GM10847 (cell line): Measurements from ENCODE around the gene UTP14A.

Experiments used
- POLR2A ChIP-seq: IDR thresholded peaks from 2 replicates; pipeline ENCODE4 v1.6.1; 2011; ENCODE audit not compliant: insufficient read length; ENCODE audit errors: extremely low read depth

Gene UTP14A

DNA sequence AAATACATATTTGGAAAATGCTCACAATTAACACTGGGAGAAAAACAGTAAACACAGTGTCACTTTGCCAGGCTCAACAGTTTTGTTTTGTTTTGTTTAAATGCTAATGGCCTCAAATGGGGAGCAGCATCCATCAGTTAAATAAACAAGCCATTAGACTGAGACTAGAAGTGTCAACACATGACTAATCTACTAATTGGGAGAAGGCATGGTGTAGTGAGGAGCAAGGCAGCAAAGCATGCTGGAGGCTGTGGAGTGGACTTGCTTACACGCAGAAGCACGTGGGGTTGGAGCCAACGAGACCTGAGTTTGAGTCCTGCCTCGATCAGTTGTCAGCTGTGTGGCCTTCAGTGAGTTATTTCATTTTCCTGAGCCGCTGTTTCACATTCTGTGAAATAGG lies 29.0 kb downstream of the UTP14A start:
- no peak for TF ChIP-seq POLR2A

DNA sequence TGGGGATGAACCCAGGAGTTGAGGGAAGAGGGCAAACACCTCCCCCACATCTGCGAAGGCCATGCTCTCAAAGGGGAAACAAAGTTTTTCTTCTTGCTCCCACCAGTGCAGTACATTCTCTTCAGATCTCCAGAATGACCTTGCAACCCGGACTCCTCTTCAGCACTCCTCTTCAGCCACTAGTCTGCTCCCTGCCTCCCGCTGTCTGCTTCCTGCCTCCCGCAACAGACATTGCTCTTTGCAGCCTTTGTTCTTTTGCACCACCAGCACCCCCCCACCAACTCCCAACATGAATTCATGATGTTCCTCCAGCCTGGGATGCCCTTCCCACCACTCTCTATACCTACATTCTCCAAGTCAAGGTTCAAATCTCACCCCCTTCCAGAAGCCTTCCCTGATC lies 32.1 kb downstream of the UTP14A start:
- no peak for TF ChIP-seq POLR2A

DNA sequence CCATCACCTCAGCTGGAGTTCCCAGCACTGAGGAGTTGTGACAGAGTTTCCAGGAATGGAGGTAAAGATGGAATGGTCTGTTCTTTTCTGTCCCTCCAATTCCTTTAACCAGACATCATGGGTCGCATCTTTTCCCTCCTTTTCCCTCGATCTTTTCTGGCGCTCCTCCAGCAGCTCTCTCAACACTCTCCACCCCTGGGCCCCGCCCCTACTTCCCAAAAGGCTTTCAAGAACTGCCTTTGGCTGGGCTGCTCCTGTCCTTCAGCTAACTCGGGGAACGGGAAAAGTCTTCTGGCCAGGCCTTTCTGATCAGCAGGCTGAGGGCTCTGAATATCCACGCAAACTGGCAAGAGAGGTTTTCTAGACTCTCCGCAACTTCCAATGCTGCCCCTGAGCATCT lies 34.0 kb downstream of the UTP14A start:
- no peak for TF ChIP-seq POLR2A

DNA sequence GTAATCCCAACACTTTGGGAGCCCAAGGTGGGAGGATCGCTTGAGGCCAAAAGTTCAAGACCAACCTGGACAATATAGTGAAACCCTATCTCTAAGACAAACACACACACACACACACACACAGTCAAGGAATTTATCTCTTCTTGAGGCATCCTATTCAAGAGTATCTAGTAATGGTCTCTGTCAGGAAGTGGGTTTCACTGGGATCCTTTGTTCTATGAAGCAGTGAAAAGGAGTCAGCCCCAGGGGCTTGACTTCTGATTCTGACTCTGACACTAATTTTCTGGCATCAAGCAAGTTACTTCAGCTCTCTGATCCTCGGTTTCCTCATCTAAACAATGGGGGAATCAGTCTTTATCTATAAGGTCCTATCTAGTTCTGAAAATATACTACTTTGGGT lies 34.8 kb downstream of the UTP14A start:
- TF ChIP-seq POLR2A, result no peak

DNA sequence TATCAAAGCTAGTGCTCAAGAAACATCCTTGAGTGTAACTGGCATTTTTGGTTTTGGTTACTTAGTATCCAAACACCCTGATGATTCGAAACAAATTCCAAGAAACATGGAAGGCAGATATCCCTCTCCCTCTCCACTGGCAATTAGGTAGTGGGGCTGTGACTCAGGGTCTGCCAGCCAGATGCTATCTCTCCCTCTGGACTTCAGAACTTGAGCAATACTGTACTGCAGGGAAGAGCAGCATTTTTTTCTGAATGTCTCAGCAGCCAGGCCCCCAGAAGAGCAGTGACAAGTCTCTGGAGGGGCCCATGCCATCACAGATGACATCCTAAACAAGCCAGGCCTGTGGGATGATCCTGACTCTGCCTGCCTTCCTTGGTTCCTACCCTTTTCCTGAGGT lies 39.2 kb downstream of the UTP14A start:
- no peak for TF ChIP-seq POLR2A

DNA sequence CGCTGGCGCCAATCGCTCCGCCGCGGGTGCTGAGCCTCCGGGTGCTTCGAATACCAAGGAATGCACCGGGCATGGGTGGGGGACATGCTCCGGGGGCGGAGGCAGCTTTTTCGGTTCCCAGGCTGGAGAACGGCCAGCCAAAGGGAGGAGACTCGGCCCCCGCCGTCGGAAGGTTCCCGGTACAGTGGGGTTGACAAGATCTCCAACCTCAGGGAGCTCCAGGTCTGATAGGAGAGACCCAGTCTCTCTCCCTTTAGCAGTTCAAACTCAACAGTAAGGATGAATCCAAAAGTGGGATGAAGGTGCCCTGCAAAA lies 47.3 kb downstream of the UTP14A start:
- TF ChIP-seq POLR2A, result no peak

DNA sequence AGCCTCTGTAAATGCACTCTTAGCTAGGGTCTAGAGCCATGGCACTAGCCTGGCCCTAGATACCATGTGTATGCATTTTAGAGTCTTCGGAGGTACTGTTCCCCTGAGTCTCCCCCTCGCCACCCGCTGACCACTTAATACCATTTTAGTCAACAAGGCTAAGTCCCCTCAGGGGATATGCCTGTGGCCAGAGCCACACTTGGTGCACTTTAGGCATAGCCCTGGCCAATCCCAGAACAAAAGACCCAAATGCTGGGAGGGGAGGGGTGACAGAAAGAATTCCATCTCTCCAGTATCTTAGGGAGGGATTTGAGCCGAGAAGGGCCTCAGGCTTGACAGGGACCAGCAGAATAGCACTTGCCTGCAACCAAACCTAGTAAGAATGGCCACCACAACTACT lies 47.9 kb downstream of the UTP14A start:
- no peak for TF ChIP-seq POLR2A

DNA sequence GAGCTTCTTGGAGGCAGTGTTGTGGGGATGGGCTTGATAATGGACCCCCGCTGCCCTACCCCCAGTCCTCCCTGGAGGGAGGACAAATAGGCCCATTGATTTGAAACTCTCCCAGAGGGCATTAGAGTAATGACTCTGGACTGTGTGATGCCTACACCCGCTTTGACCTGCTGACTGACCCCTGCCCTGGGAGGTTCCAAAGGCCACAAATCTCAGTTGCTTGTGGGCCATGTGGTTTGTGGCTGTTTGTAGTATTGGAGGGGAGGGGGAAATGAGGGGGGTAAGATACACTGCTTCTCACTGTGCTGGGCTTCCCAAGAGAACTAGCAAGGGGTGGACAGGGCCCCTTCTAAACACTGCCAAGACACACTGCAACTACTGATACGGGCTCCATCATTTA lies 48.8 kb downstream of the UTP14A start:
- no peak for TF ChIP-seq POLR2A

DNA sequence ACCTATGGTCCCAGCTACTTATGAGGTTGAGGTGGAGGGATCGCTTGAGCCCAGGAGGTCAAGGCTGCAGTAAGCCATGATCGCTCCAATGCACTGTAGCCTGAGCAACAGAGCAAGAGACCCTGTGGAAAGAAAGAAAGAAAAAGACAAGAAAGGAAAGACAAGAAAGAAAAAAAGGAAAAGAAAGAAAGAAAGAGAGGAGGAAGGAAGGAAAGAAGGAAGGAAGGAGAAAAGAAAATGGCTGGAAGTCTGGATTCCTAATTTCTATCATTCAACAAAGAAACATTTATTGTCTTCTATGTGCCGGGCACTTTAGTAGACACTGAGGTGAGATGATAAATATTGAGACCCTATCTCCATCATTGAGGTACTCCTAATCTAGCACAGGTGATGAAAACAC lies 49.7 kb downstream of the UTP14A start:
- TF ChIP-seq POLR2A, result no peak

DNA sequence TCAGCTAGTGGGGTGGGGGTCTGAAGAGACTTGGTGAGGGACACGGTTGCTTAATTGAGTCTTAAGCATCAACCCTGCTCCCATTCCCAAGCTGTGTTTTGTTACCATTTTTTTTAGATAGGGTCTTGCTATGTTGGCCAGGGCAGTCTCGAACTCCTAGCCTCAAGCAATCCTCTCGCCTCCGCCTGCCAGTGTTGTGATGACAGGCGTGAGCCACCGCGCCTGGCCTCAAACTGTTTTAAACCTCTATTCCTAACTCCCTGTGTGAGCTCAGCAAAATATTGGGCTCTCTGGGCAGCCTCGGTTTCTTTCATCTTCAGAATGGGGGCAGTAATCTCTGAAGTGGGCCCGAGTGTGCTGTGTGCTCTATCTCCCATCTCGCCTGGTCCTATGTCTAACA lies 50.2 kb downstream of the UTP14A start:
- no peak for TF ChIP-seq POLR2A

DNA sequence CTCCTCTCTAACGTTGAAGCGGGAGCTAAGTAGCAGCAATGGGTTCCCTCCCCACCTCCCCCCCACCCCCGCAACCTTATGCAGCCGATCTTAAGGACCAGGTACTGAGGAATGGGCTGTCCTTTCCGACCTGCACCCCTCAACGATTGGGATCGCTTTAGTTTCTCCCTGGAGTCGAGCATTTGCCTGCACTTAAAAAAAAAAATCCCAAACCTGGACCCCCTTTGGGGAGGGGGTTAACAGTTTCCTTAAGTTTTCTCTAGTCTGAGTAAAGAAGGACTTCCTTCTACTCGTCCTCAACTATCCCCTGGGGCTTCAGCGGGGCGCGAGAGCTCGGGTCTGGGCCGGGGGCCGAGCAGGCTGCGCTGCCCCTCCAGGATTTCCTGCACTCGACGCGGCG lies 50.8 kb downstream of the UTP14A start:
- TF ChIP-seq POLR2A, result no peak

DNA sequence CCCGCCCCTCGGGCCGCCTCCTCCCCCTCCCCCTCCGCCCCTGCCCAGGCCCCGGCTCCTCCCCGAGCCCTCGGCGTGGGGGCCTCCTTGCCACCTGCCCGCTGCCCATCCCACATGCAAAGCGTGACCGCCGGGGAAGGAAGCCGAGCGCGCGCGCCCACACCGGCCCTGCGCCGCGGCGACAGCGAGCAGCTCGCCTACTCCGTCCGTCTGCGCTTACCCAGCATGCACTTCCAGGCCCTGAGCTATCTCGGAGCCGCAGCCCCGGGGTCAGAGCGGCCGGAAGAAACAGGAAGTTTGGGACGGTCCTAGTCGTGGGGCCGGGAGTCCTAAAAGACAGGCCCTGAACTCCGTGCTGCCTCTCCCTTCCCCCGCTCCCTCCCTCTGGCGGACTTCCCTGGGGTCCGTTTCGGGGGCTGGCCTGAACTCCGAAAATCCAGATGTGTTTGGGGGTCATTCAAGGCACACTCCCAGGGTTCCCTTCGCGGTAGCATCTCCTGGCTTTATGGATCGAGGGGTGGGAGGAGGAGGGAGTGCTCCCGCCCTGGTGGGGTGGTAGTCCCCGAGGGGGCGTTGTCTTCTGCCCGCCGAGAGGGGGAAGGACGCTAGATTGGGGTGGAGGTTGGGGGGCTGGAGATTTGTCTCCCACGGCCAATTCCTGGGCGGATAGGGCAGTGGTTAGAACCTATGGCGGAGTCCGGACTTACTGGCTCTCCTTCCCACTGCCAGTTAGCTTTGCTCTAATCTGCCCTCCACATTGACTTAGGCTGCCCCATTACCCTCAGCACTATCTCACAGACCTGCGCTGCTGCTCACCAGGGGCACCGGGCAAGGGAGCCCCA lies 51.5 kb downstream of the UTP14A start:
- peak; percentile 59 for TF ChIP-seq POLR2A

DNA sequence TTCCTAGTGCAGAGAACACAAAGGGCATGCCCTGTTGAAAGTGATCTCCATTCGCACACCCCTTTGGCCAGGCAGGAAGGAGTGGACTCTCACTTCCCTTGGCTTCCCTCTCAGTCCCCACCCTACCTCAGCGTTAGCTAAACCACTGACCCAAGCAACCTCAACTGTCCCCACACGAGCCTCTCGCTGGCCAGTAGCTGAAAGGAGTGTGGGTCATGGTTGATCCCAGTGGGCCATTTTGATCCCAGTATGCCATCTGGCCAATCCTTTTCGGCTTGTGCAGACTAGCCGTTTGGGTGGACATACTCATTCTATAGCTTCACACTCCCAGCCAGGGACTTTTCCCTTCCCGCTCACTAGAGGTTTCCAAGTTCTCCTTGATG lies 52.1 kb downstream of the UTP14A start:
- TF ChIP-seq POLR2A, result no peak

DNA sequence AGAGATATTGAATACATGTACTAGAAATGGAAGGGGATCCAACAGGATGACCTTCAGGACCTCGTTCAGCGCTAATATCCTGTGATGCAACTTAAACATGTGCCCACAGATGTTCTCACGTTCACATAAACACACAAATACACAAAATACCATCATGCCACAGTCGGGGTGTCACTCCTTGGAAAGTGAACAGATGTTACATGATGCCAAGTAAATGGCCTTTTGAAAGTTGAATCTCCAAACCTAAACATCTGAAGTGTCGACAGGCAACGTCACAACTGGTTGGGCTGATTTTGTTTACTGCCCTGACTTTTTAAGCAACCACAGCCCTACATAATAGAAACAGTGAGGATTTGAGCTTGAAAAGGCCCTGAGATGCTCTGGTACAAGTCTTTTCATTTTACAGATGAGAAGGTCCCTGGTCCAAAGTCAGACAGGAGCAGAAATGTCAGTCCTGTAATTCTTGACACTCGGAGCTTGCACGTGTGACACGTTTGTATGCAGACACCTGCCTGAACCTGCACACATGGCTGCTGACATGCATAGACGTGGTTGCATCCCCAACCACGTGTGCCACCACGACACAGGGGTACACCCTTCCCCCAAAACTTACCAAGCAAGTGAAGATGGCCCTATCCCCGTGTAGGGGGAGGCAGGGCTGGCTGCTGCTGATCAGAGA lies 53.0 kb downstream of the UTP14A start:
- no peak for TF ChIP-seq POLR2A

DNA sequence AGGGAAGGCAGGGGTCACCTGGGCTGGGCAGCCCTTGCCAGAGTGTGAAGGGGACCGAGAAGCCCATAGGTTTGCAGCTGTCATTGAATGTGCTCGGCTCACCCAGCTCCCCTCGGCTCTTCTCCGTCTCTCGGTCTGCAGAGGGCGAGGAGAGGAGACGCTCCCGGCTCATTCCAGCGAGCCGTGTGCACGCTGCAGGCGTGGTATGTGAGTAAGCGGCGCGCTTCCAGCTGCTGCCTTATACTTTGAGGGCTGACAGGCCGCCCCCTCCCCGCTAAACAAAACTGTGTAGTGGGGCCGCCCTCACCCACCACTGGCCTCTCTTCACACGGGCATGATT lies 53.5 kb downstream of the UTP14A start:
- no peak for TF ChIP-seq POLR2A

DNA sequence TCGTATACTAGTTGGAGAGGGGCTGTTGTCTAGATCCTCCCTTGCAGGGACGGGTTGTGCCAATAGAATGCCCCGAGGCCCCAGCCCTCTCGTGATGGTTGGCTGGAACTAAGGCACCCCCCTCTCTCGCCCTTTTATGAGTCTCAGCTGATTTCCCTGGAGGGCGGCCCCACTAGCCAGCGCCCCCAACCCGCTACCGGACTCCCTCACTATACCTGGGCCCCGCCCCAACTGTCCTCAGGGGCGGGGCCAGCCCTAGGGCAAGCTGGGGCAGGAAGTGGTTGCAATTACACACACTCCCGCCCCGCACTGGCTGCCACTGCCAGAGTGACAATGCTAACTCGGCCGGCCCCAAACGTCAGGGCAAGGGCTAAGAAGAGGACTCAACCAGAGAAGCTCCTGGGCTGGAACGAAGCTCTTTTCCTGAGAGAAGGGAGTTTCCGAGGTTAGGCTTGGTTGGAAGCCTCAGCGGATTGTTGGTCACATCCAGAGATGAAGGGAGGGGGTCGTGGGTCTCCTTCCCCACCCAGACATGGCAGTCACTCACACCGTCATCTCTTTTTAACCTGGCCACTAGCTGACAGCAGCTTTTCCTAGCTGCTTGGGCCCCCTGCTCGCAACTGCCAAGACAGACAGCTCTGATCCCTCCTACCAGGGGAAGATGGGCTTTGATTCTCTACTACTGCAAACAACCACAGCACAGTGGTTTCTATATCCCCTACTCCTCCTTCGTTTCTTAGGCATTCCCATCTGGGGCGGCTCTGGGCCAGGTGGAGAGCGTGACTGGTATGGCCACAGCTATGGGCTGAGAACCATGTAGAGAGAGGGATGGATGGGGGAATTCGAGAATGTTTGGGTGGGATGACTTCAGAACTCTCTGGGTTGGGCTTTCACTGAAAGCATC lies 55.5 kb downstream of the UTP14A start:
- peak; percentile 30 for TF ChIP-seq POLR2A
